ENCODE data around the gene CHRNA7.

Gene CHRNA7

GRCh38 chr15:32091505-32092380, 61.4 kb downstream of the CHRNA7 start:
- DNase-seq: no peak

GRCh38 chr15:32096213-32096612, 65.9 kb downstream of the CHRNA7 start:
- no peak for DNase-seq

- DNase-seq: no peak
Observed at GRCh38 chr15:32096916-32097617, 66.8 kb downstream of the CHRNA7 start.

- no peak for DNase-seq
Observed at GRCh38 chr15:32098033-32098432, 67.7 kb downstream of the CHRNA7 start.

GRCh38 chr15:32099097-32099785, 68.9 kb downstream of the CHRNA7 start:
- DNase-seq: no peak

GRCh38 chr15:32099956-32100684, 69.8 kb downstream of the CHRNA7 start:
- DNase-seq: no peak

- no peak for DNase-seq
Observed at GRCh38 chr15:32104061-32104995, 74.0 kb downstream of the CHRNA7 start.

GRCh38 chr15:32105258-32106241, 75.2 kb downstream of the CHRNA7 start:
- no peak for DNase-seq

- DNase-seq: no peak
Observed at GRCh38 chr15:32106401-32107381, 76.4 kb downstream of the CHRNA7 start.

- DNase-seq: no peak
Observed at GRCh38 chr15:32107477-32108080, 77.3 kb downstream of the CHRNA7 start.

- DNase-seq: no peak
Observed at GRCh38 chr15:32108661-32109060, 78.3 kb downstream of the CHRNA7 start.

GRCh38 chr15:32112101-32112500, 81.8 kb downstream of the CHRNA7 start:
- DNase-seq: no peak

GRCh38 chr15:32113224-32113623, 82.9 kb downstream of the CHRNA7 start:
- DNase-seq: no peak

GRCh38 chr15:32117122-32117521, 86.8 kb downstream of the CHRNA7 start:
- DNase-seq: no peak

GRCh38 chr15:32119286-32119685, 89.0 kb downstream of the CHRNA7 start:
- no peak for DNase-seq

GRCh38 chr15:32119694-32120330, 89.5 kb downstream of the CHRNA7 start:
- DNase-seq: no peak

- DNase-seq: no peak
Observed at GRCh38 chr15:32120577-32121383, 90.5 kb downstream of the CHRNA7 start.

- no peak for DNase-seq
Observed at GRCh38 chr15:32121384-32121695, 91.0 kb downstream of the CHRNA7 start.
